Choroid plexus epithelial cell (primary cell): ENCODE data around the gene TM7SF3.

Experiments used
- DNase-seq: peaks from one replicate; pipeline ENCODE4 v3.0.0-alpha.2; 2010; ENCODE audit warnings: low read depth
- H3K4me3 ChIP-seq: 2 replicates; pipeline ENCODE4 v1.5.1; 2011; ENCODE audit warnings: low read depth, mild to moderate bottlenecking, control low read depth, low read length, moderate library complexity
- TF ChIP-seq, protein P1 (sequence below): conservative IDR thresholded peaks from 2 replicates; pipeline ENCODE4 v1.5.1; 2011; ENCODE audit warnings: low read depth, mild to moderate bottlenecking, control low read depth, inconsistent platforms, low read length, moderate library complexity

Gene TM7SF3

DNA sequence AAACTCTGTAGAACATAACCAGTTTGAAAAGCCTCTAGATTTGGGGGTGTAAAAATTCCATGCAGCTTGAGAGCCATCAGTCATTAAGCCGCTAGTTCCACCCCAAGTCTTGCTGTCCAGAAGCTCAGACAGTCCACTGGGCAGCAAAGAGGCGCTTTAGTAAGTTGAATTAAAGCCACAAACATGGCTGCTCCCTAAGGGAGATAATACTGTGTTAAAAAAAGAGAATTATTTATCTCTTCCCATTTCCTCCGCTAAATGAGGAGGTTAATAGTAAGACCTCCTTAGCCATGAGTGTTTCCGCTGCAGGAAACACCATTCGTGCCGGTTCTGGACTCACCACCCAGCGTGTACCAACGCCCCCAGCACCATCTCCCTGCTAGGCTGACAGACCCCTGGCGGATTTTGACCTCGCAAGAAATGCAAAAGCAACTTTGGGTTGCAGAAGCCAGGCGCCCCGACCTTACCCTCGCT is 536 bp downstream of the TM7SF3 start:
- TF ChIP-seq, protein P1, sequence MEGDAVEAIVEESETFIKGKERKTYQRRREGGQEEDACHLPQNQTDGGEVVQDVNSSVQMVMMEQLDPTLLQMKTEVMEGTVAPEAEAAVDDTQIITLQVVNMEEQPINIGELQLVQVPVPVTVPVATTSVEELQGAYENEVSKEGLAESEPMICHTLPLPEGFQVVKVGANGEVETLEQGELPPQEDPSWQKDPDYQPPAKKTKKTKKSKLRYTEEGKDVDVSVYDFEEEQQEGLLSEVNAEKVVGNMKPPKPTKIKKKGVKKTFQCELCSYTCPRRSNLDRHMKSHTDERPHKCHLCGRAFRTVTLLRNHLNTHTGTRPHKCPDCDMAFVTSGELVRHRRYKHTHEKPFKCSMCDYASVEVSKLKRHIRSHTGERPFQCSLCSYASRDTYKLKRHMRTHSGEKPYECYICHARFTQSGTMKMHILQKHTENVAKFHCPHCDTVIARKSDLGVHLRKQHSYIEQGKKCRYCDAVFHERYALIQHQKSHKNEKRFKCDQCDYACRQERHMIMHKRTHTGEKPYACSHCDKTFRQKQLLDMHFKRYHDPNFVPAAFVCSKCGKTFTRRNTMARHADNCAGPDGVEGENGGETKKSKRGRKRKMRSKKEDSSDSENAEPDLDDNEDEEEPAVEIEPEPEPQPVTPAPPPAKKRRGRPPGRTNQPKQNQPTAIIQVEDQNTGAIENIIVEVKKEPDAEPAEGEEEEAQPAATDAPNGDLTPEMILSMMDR: peak; percentile 8
- H3K4me3 ChIP-seq: peak overlapping the region; percentile 89
- peak; percentile 67 for DNase-seq

DNA sequence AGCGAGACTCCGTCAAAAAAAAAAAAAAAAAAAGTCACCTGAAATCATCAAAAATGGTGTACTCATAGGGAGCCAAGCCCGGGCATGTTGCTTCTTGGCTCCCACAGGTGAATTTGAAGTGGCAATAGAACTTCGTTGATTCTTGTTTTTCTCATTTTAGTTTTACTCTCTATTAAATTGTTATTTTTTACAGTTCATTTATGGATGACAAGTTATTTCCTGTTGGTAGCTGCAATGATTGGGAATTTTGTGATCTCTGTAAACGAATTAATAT is 1.3 kb downstream of the TM7SF3 start:
- DNase-seq: no peak
- TF ChIP-seq, protein P1: no peak

DNA sequence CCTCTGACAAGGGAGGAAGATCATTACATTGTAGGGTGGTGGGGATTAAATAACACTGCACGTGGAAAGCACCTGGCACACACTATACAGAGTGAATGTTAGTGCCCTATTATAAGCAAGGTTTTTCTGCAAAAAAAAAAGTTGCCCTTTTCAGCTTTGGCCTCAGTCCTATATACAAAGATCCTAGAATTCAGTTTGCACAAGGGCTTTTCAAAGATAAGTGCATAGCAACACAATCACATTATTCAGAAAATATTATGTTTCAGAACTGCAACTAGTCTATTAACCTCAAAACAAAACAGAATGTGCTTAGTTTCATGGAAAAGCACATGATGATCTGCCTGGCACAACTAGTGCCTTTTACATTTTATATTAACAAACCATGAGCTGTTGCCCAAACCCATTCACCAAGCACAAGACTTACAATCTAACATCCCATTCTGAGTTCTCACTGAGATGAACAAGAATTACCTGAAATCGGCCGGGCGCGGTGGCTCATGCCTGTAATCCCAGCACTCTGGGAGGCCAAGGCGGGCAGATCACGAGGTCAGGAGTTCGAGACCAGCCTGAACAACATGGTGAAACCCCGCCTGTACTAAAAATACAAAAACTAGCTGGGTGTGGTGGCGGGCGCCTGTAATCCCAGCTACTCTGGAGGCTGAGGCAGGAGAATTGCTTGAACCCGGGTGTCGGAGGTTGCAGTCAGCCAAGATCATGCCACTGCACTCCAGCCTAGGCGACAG is 1.8 kb downstream of the TM7SF3 start:
- DNase-seq: no peak
- TF ChIP-seq, protein P1: no peak
- no peak overlapping the region for H3K4me3 ChIP-seq

More for the DNA sequence above, 1.3 kb downstream of the TM7SF3 start:
- no peak overlapping the region for H3K4me3 ChIP-seq

DNA sequence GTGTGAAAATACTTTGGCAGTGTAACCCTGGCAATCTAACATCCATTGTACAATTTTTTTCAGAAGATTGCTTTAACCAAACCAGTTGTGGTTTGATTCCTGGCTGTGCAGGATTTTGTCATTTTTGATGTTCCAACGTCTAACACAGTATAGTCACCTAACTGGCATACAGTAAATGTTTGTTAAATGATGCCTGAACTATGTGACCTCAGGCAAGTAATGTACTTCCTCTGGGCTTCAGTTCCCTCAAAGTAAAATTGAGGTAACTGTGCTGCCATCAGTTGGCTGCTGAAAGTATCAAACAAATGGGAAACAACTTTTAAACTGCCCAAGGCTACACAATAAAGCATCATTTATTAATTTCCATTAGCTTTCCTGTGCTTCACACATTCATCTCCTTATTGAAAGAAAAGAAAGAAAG is 4.3 kb downstream of the TM7SF3 start:
- TF ChIP-seq, protein P1: no peak

DNA sequence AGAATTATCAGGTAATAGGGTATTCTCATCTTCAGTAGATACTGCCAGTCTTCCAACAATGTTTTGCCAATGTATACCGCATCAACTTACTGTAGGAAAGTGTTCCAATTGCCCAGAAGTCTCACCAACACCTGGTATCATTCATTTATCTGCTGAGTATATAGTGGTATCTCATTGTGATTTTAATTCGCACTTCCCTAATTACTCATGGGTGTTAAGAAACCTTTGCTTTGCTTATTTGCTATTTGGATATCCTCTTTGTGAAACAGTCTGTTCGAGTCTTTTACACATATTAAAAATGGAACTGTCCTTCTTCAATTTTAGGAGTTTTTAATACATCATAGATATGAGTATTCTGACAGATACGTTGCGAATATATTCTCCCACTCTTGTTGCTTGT is 6.1 kb downstream of the TM7SF3 start:
- no peak overlapping the region for H3K4me3 ChIP-seq
- no peak for DNase-seq
- TF ChIP-seq, protein P1: no peak

More for the DNA sequence above, 4.3 kb downstream of the TM7SF3 start:
- no peak overlapping the region for H3K4me3 ChIP-seq
- DNase-seq: no peak

DNA sequence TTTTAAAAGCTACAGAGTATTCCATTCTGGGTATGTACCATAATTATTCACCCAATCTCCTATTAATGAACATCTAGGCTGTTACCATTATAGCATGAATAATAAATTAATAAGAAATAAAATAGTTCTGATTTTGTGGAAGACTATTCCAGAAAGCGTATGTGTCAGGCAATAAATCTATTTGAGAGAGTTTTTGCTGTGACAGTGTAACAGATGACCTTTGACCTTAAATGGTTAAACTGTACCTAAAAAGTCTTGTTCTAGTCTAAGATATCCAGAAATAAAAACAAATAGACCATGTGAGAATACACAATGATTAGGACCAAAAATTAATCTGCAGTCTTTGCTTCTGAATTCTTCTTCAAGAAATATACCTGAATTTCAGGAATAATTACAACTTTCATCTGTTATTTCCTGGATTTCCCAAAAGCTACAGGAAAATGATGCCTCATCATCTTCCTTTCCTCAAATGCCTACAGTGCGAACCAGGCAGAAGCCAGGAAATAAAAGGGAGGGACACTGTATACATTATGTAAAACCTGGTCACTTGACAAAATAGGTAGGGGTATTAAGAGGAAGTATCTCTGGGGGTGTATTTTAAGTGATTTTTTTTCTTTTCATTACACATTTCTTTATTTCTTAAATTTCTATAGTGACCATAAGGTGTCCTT is 7.3 kb downstream of the TM7SF3 start:
- DNase-seq: no peak
- H3K4me3 ChIP-seq: no peak overlapping the region
- TF ChIP-seq, protein P1: no peak
